Activated T-cell treated with anti-CD3 and anti-CD28 coated beads, Interleukin-2, amount 50 U/mL, for 72 hours (primary cell): Measurements from ENCODE around the gene BMP7. TPM values are rescaled to one million over a fixed set of nuclear protein-coding genes. Genes with fewer than 3 reads are reported as not detected.
A peak's percentile ranks its signal among the peaks of the same experiment; 100 is the strongest.

Experiments used
- ATAC-seq, 2 donors: fragments of 150-1000 bp; cut with Tn5 transposase; replicated peaks in 1 of 2; 2 replicates each; pipeline ENCODE4 v1.10.0; 2021; ENCODE audit warnings: moderate library complexity in 2 of 2, mild to moderate bottlenecking in 1 of 2
- DNase-seq, 2 donors: peaks; one replicate each; pipeline ENCODE4 v3.0.0; 2021 to 2022; ENCODE audit warnings: mixed read lengths in 1 of 2
- H3K27ac Mint-ChIP-seq: one replicate; pipeline ENCODE4 v1.8.0; 2022; ENCODE audit warnings: mild to moderate bottlenecking, moderate library complexity, mixed read lengths
- H3K27me3 Mint-ChIP-seq: one replicate; pipeline ENCODE4 v1.8.0; 2022; ENCODE audit warnings: low read depth, mixed read lengths
- H3K36me3 Mint-ChIP-seq, 2 donors: one replicate each; pipeline ENCODE4 v1.8.0; 2022; ENCODE audit warnings: mixed read lengths in 2 of 2, mild to moderate bottlenecking in 1 of 2; ENCODE audit not compliant: insufficient read depth in 2 of 2
- H3K4me1 Mint-ChIP-seq: one replicate; pipeline ENCODE4 v1.8.0; 2022; ENCODE audit warnings: low read depth, mixed read lengths
- H3K4me3 Mint-ChIP-seq, 2 donors: one replicate each; pipeline ENCODE4 v1.8.0; 2022; ENCODE audit warnings: mild to moderate bottlenecking in 2 of 2, mixed read lengths in 2 of 2, moderate library complexity in 2 of 2
- H3K9me3 Mint-ChIP-seq, 2 donors: one replicate each; pipeline ENCODE4 v1.8.0; 2022; ENCODE audit warnings: mixed read lengths in 2 of 2
- total RNA-seq, 2 donors: library from RNA; stranded (reverse); gene quantifications; one replicate each; pipeline ENCODE4 v1.2.3, GENCODE V29; 2022

Gene BMP7
- total RNA-seq, 2 donors from 2014 or later: 0.31 to 0.39 TPM

DNA sequence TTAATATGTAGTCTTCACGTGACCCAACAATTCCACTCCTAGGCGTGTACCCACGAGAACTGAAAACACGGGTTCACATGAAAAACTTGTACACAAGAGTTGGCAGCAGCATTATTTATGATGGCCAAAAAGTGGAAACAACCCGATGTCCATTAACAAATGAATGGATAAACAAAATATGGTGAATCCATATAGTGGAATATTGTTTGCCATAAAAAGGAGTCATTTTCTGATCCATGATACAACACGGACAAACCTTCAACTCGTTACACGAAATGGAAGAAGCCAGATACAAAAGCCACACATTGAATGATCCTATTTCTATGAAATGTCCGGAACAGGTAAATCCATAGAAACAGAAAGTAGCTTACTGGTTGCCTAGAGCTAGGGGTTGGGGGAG, 78.4 kb downstream of the BMP7 start:
- Mint-ChIP-seq H3K4me3 (no peak overlapping the region), H3K4me1 (no peaks in the 10 kb centered on the region), H3K27ac (no peak overlapping the region), H3K36me3 (no peaks in the 10 kb centered on the region), H3K9me3 (no peaks in the 10 kb centered on the region), H3K27me3 (no peaks in the 10 kb centered on the region)
- ATAC-seq (no peak), DNase-seq (no peak)

DNA sequence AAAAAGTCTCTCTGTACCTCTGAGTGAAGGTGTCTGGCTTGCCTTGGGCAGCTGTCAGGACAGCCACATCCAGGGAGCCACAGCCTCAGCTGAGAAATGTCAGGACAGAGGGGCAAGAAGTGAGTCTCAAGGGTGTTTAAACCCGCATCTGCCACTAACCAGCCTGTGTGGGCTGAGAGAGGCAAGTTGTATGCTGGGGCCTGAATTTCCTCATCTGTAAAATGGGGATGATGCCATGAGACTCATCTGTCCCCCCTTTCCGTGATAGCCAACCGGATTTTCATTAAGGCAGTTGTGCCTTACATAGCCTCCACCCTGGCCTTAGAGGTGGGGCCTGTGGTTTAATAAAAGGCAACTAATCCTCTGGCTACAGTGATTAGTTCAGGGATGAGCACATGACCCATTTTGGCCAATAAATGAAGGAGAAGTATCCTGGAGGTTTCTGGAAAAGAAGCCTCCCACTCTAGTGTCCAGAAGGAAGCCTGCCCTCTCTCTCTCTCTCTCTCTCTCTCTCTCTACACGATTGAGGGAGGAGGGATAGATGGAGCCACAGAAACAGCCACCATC, 79.3 kb downstream of the BMP7 start:
- no peak overlapping the region for H3K27ac Mint-ChIP-seq
- DNase-seq (no peak), ATAC-seq (no peak)
- no peaks in the 10 kb centered on the region for H3K9me3 Mint-ChIP-seq
- no peaks in the 10 kb centered on the region for H3K27me3 Mint-ChIP-seq
- no peak overlapping the region for H3K4me3 Mint-ChIP-seq
- no peaks in the 10 kb centered on the region for H3K4me1 Mint-ChIP-seq
- H3K36me3 Mint-ChIP-seq: no peaks in the 10 kb centered on the region

DNA sequence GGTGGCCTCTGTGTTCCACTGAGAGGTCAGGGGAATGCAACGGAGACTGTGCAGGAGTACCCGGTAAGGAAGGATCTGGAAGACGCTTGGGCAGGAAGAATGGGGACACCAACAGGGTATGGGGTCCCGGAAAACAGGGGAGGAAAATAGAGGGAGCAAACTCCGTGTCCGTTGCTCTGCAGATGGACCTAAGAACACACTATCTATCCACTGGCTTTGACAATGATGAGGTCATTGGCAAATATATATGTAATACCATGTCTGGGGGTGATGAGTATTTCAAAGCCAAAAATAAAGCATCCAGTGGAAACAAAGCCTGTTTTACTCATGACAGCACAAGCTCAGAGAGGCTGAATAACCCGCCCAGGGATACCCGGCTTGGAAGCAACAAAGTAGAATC, 80.2 kb downstream of the BMP7 start:
- ATAC-seq: no peak
- no peak overlapping the region for H3K27ac Mint-ChIP-seq

DNA sequence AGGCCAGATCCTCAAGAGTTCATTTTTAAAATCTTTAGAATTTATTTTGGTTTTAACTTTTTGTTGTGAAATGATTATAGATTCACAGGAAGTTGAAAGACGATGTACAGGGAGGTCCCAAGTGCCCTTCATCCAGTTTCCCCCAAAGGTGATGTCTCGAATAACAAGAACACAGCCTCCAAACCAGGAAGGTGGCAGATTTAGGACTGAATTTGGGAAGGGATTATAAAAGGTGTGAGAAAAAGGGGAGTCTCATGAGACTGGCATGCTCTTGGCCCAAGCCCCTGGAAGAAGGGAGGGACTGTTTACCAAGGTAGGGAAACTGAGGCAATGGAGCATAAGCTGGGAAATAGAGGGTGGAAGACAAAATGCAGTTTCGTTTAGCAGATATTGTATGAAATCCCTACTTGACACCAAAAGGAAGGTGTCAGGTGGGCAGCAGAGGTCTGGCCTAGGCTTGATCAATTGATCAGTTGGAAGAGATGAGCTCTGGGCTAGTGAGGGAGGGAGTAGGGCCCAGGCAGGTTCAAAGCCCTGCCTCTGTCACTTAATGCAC, 81.2 kb downstream of the BMP7 start:
- DNase-seq (no peak), ATAC-seq (no peak)
- H3K4me1 Mint-ChIP-seq: no peaks in the 10 kb centered on the region
- no peaks in the 10 kb centered on the region for H3K36me3 Mint-ChIP-seq
- H3K27me3 Mint-ChIP-seq: no peaks in the 10 kb centered on the region
- no peak overlapping the region for H3K4me3 Mint-ChIP-seq
- no peaks in the 10 kb centered on the region for H3K9me3 Mint-ChIP-seq
- no peak overlapping the region for H3K27ac Mint-ChIP-seq

More for the DNA sequence above, 80.2 kb downstream of the BMP7 start:
- no peaks in the 10 kb centered on the region for H3K36me3 Mint-ChIP-seq
- no peak for DNase-seq
- H3K4me1 Mint-ChIP-seq: no peaks in the 10 kb centered on the region
- H3K9me3 Mint-ChIP-seq: no peaks in the 10 kb centered on the region
- no peaks in the 10 kb centered on the region for H3K27me3 Mint-ChIP-seq
- H3K4me3 Mint-ChIP-seq: no peak overlapping the region

DNA sequence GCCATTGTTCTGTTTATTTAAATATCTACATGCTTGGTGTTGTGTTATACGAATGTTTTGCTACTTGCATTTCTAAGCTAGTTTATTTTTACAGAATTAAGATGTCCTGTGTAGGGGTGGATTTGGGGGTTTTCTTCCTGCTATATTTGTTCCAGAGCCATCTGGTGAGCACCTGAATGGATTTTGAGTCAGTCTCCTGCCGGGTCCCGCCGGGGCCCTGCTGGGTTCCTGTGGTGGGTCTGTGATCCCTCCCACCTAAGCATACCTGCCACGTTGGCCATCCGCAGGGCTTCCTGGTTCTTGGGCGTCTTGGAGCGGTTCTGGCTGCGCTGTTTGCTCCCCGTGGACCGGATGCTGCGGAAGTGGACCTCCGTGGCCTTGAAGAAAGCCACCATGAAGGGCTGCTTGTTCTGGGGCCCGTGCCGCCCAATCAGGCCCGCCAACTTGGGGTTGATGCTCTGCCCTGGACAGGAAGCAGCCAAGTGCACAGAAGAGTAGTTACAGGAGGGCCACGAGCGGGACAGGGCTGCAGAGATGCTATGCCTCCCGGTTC, 82.9 kb downstream of the BMP7 start:
- no peaks in the 10 kb centered on the region for H3K4me1 Mint-ChIP-seq
- no peak overlapping the region for H3K27ac Mint-ChIP-seq
- ATAC-seq (no peak), DNase-seq (no peak)
- no peaks in the 10 kb centered on the region for H3K9me3 Mint-ChIP-seq
- H3K4me3 Mint-ChIP-seq: no peak overlapping the region
- H3K27me3 Mint-ChIP-seq: no peaks in the 10 kb centered on the region
- no peaks in the 10 kb centered on the region for H3K36me3 Mint-ChIP-seq

DNA sequence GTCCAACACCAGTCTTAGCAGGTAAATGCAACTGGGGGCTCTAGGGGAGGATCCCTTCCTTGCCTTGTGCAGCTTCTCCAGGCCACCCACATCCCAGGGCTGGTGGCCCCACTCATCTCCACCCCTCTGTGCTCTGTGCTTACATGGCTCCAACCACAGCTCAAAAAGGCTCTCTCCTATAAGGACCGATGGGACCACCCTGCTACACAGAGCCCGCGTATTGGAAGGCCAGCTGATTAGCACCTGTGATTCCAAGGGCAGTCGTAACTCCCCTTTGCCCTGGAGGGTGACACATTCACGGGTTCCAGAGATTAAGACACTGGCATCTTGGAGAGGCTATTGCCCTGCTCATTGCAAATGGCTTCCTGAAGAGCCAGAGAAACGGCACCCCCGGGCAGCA, 84.8 kb downstream of the BMP7 start:
- Mint-ChIP-seq H3K9me3 (no peaks in the 10 kb centered on the region), H3K27me3 (peaks cover 7% of the 10 kb centered on the region), H3K4me1 (no peaks in the 10 kb centered on the region), H3K4me3 (no peak overlapping the region), H3K36me3 (no peaks in the 10 kb centered on the region), H3K27ac (no peak overlapping the region)
- ATAC-seq (no peak), DNase-seq (no peak)

GRCh38 chr20:57180954-57181353, 85.5 kb downstream of the BMP7 start:
- no peak for ATAC-seq
- no peak for DNase-seq
- no peaks in the 10 kb centered on the region for H3K36me3 Mint-ChIP-seq
- no peak overlapping the region for H3K4me3 Mint-ChIP-seq
- H3K4me1 Mint-ChIP-seq: no peaks in the 10 kb centered on the region
- no peaks in the 10 kb centered on the region for H3K9me3 Mint-ChIP-seq
- H3K27ac Mint-ChIP-seq: no peak overlapping the region
- peaks cover 7% of the 10 kb centered on the region for H3K27me3 Mint-ChIP-seq

- Mint-ChIP-seq H3K4me1 (peaks cover 5% of the 10 kb centered on the region), H3K27me3 (peaks cover 7% of the 10 kb centered on the region), H3K27ac (no peak overlapping the region), H3K9me3 (no peaks in the 10 kb centered on the region), H3K4me3 (no peak overlapping the region), H3K36me3 (no peaks in the 10 kb centered on the region)
- DNase-seq (no peak), ATAC-seq (no peak)
These were observed 86.1 kb downstream of the BMP7 start for GRCh38 chr20:57180387-57180786.

DNA sequence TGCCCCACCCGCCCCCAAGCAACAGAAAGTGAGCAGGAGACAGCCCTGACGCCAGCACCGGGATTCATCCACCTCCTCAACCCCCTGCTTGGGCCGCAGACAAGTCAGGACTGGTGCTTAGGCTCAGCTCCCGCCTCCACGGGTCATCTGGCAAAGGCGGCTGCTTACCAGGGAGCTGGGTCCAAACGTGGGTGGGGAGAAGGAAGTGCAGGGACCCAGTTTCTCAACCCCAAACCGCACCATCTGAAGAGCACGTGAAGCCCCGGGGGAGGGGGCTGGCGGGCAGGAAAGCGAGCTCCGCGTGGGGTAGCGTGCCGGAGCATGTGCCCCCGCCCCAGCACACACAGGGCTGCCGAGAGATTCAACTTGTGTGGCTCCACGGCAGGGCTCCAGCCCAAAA, 87.2 kb downstream of the BMP7 start:
- no peak for DNase-seq
- no peak for ATAC-seq

GRCh38 chr20:57178582-57179111, 87.8 kb downstream of the BMP7 start:
- Mint-ChIP-seq H3K4me3 (no peak overlapping the region), H3K9me3 (no peaks in the 10 kb centered on the region), H3K27me3 (peaks cover 7% of the 10 kb centered on the region), H3K36me3 (no peaks in the 10 kb centered on the region), H3K27ac (no peak overlapping the region), H3K4me1 (peaks cover 9% of the 10 kb centered on the region)
- ATAC-seq: no peak
- no peak for DNase-seq

More for the DNA sequence above, 87.2 kb downstream of the BMP7 start:
- H3K36me3 Mint-ChIP-seq: no peaks in the 10 kb centered on the region
- peaks cover 9% of the 10 kb centered on the region for H3K4me1 Mint-ChIP-seq
- peaks cover 7% of the 10 kb centered on the region for H3K27me3 Mint-ChIP-seq
- no peak overlapping the region for H3K4me3 Mint-ChIP-seq
- H3K27ac Mint-ChIP-seq: no peak overlapping the region
- H3K9me3 Mint-ChIP-seq: no peaks in the 10 kb centered on the region

DNA sequence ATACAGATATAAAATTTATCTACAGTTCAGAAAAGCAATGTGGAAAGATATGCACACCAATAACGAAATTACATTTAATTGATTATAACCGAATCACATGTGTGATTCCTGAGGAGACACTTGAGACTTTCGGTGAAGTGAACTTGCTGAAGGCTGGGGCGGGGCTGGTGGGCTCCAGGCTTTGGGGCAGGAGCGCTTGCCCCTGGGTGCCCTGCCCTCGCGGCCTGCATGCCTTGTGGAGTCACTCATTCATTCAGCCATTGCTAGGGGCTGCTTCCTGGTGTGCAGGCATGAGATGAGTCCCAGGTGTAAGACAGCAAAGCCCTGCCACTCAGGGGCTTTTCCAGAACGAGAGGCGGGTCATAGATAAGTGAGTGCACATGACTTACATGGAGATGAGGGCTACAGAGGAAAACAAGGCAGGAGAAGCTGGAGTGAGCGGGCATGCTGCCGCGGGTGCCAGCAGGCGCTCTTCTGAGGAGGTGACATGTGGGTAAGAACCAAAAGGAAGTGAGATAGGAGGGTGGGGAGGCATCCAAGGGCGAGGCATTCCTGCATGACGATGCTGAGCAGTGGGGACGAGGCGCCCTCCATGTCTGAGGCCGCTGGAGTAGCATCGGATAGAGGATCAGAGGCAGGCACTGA, 88.7 kb downstream of the BMP7 start:
- Mint-ChIP-seq H3K27me3 (peaks cover 7% of the 10 kb centered on the region), H3K36me3 (no peaks in the 10 kb centered on the region), H3K4me1 (peaks cover 9% of the 10 kb centered on the region), H3K27ac (no peak overlapping the region), H3K9me3 (no peaks in the 10 kb centered on the region), H3K4me3 (no peak overlapping the region)
- DNase-seq (no peak), ATAC-seq (no peak)

- Mint-ChIP-seq H3K9me3 (no peaks in the 10 kb centered on the region), H3K4me1 (peaks cover 9% of the 10 kb centered on the region), H3K36me3 (no peaks in the 10 kb centered on the region), H3K27ac (no peak overlapping the region), H3K27me3 (peaks cover 7% of the 10 kb centered on the region), H3K4me3 (no peak overlapping the region)
- ATAC-seq (no peak), DNase-seq (no peak)
These were observed 89.6 kb downstream of the BMP7 start for GRCh38 chr20:57176842-57177241.

DNA sequence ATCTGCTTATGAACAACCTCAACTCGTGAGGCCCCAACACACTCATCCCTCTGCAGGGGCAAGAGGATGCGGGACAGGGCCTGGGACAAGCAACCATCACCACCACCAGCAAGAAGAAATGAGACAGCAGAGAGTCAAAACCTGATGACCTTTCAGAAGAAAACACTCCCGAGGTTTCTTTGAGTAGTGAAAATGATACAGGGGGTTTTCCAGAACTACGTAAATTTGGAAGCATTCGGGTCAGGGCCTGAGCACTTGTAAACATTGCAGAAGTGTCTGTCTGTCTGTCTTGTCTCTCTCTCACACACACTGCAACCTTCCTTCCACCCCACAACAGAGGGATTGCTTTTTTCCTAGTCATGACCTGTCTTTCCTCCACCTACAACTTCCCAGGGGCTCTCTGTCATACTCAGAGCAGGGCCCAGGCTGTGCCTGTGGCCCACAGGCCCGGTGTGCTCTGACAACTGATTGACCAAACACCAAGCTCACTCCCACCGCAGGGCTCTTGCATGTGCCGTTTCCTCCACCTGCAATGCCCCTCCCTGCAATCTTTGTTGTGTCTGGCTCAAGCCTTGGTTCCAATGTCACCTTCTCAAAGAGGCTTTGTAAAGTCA, 90.9 kb downstream of the BMP7 start:
- Mint-ChIP-seq H3K27me3 (peaks cover 13% of the 10 kb centered on the region), H3K27ac (no peak overlapping the region), H3K4me1 (peaks cover 9% of the 10 kb centered on the region), H3K4me3 (peak overlapping the region in 1 of 2 donors; percentile 39), H3K36me3 (no peaks in the 10 kb centered on the region), H3K9me3 (no peaks in the 10 kb centered on the region)
- DNase-seq (peak; percentile 31 to 55), ATAC-seq (peak; percentile 83 to 92)
